SH-SY5Y (cell line): ENCODE results near the gene TPM1.
A peak's percentile ranks its signal among the peaks of the same experiment; 100 is the strongest.

ENCODE experiments used
- GATA2 ChIP-seq: IDR thresholded peaks from 2 replicates; pipeline ENCODE4 v1.6.1; 2011; ENCODE audit warnings: mild to moderate bottlenecking, low read depth, low read length
- GATA3 ChIP-seq: IDR thresholded peaks from 2 replicates; pipeline ENCODE4 v1.6.1; 2011; ENCODE audit warnings: low read depth, mild to moderate bottlenecking, low read length, moderate library complexity

DNA sequence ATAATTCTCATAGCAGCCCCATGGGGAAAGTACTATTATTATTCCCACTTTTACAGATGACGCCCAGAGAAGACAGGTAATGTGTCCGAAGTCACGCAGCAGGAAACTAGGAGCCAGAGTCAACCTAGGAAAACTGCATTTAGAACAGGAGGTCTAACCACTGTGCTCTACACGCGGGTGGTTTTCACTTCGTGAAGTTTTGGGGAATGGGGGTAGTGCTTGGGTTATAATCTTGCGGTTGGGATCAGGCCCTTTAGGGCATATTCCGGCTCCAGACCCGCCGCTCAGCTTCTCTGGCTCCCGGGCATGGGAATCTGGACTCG lies 5.2 kb downstream of the TPM1 start:
- TF ChIP-seq GATA2 (peak; percentile 55), GATA3 (no peak)
